ENCODE results near the gene TMEFF1. TPM values are rescaled to one million over a fixed set of nuclear protein-coding genes. Genes with fewer than 3 reads are reported as not detected.
"Not testable (repeated sequence)": the region's sequence is repeated elsewhere in the genome, so short reads cannot be mapped to it uniquely, and the experiment has no call there.

The TMEFF1 gene
- polyA plus RNA-seq, 1 donor = 1.5 TPM

DNA sequence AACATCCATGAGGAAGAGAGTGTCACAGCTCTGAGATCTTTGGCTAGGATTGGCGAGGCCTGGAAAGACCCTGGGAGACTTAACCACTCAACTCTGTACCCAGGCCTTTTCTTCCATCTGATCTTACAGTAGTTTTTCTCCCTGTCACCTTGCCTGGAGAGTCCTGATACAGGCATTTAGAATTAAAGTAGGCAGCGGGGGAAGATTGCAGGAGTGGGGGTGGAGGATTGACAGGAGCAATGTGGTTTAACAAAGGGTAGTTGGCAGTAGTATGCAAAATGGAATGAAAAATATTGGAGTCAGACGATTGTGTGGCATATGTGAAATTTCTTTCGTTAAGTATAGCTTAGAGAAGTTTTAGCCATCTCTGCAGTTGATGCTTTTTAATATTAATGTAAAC, 16.9 kb downstream of the TMEFF1 start:
- DNase-seq (ENCODE audit: low read depth) = no peak

- no peak for DNase-seq (ENCODE audit: low read depth)
Measured at GRCh38 chr9:100492952-100493351, 20.0 kb downstream of the TMEFF1 start.

- no peak for DNase-seq (ENCODE audit: low read depth)
Measured at GRCh38 chr9:100498592-100498991, 25.6 kb downstream of the TMEFF1 start.

GRCh38 chr9:100499460-100499859, 26.5 kb downstream of the TMEFF1 start:
- DNase-seq (ENCODE audit: low read depth) = no peak

DNA sequence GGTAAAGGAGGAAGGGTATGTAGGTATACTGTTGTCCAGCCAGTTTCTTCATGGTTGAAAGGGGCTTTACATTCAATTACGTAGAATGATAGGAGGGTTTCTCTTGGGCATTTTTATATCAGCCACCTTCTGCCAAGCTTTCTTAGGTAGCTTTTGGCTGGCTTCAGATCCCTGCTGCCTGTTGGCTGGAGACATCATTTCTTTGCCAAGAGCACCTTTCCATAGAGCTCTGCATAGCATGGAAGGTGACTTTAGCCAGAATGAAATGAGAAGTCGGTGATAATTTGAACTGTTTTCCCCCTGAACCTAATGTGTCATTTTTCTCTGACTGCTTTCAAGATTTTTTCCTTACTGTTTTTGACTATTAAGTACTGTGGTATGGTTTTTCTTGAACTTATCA, 26.9 kb downstream of the TMEFF1 start:
- DNase-seq (ENCODE audit: low read depth) = no peak

GRCh38 chr9:100505564-100506159, 32.7 kb downstream of the TMEFF1 start:
- no peak for DNase-seq (ENCODE audit: low read depth)

DNA sequence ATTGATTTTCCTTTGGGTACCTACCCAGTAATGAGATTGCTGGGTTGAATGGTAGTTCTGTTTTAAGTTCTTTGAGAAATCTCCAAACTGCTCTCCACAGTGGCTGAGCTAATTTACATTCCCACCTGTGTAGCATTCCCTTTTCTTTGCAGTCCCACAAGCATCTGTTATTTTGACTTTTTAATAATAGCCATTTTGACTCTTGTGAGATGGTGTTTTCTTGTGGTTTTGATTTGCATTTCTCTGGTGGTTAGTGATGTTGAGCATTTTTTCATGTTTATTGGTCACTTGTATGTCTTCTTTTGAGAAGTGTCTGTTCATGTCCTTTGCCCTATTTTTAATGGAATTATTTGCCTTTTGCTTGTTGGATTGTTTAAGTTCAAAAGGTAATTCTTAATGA, 34.4 kb downstream of the TMEFF1 start:
- DNase-seq (ENCODE audit: low read depth) = not testable (repeated sequence)

- no peak for DNase-seq (ENCODE audit: low read depth)
Measured at GRCh38 chr9:100511205-100511604, 38.3 kb downstream of the TMEFF1 start.

- DNase-seq (ENCODE audit: low read depth) = no peak
Measured at GRCh38 chr9:100515578-100516494, 42.9 kb downstream of the TMEFF1 start.

DNA sequence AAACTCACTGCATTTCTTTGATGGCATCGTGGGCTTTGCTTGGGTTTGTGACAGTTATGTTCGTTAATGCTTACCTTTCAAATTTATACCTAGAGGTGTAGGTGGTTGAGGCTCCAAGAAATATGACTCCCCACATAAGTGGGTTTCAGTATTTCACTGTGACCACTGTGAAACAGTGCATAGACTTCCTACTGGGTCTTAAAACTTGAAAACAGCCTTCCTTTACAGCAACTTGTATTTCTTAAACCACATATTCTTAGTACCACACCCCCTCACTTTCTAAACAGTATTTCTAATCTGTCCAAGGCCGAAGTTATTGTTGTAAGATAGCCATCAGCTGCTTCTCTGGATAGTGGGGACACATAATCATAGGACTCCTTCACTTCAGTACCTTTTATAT, 48.3 kb downstream of the TMEFF1 start:
- DNase-seq (ENCODE audit: low read depth) = no peak

GRCh38 chr9:100525563-100525962, 52.6 kb downstream of the TMEFF1 start:
- DNase-seq (ENCODE audit: low read depth) = no peak

- not testable (repeated sequence) for DNase-seq (ENCODE audit: low read depth)
Measured at GRCh38 chr9:100527180-100527794, 54.3 kb downstream of the TMEFF1 start.

GRCh38 chr9:100534401-100534800, 61.5 kb downstream of the TMEFF1 start:
- DNase-seq (ENCODE audit: low read depth) = peak; percentile 5

- DNase-seq (ENCODE audit: low read depth) = no peak
Measured at GRCh38 chr9:100540327-100540726, 67.4 kb downstream of the TMEFF1 start.

DNA sequence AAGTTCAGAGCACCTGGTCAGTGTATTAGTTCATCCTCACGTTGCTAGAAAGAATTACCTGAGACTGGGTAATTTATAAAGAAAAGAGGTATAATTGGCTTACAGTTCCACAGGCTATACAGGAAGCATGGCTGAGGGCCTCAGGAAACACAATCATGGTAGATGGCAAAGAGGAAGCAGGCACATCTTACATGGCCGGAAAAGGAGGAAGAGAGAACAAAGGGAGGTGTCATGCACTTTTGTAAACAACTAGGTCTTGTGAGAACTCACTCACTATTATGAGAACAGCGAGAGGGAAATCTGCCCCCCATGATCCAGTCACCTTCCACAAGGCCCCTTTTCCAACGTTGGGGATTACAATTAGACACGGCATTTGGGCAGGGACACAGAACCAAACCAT, 76.1 kb downstream of the TMEFF1 start:
- DNase-seq (ENCODE audit: low read depth) = no peak

GRCh38 chr9:100554935-100555401, 82.0 kb downstream of the TMEFF1 start:
- DNase-seq (ENCODE audit: low read depth) = no peak

DNA sequence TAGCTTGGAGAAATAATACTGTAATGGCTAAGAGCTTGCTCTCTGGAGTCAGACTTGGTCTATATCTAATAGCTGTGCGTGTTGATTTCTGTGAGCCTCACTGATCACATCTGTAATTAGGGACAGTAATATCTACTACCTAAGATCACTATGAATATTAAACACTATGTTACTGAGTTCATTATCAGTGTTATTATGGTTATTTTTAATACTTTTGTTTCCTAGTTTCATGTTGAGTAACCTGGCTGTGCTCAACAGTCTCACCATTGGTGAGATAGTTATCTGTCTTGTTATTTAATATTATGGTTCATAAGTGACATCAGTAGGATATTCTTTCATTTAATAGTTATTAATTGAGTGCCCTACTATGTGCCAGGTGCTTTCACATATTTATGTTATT, 82.5 kb downstream of the TMEFF1 start:
- DNase-seq (ENCODE audit: low read depth) = no peak

DNA sequence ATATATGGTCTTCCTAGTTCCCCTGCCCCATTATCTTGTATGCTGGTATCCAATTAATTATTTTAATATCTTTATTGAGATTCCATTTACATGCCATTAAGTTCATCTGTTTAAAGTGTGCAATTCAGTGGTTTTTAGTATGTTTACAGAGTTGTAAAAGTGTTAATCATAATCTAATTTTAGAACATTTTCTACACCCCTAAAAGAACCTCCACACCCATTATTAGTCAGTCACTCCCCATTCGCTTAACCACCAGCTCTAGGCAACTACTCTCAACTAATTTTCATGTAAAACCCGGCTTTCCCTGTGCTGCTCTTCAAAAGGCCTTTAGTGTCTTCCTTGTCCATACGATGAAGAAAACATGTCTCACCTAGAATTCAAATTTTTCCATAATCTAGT, 84.1 kb downstream of the TMEFF1 start:
- no peak for DNase-seq (ENCODE audit: low read depth)

GRCh38 chr9:100561256-100561655, 88.3 kb downstream of the TMEFF1 start:
- DNase-seq (ENCODE audit: low read depth) = no peak

GRCh38 chr9:100567856-100568255, 94.9 kb downstream of the TMEFF1 start:
- DNase-seq (ENCODE audit: low read depth) = no peak

DNA sequence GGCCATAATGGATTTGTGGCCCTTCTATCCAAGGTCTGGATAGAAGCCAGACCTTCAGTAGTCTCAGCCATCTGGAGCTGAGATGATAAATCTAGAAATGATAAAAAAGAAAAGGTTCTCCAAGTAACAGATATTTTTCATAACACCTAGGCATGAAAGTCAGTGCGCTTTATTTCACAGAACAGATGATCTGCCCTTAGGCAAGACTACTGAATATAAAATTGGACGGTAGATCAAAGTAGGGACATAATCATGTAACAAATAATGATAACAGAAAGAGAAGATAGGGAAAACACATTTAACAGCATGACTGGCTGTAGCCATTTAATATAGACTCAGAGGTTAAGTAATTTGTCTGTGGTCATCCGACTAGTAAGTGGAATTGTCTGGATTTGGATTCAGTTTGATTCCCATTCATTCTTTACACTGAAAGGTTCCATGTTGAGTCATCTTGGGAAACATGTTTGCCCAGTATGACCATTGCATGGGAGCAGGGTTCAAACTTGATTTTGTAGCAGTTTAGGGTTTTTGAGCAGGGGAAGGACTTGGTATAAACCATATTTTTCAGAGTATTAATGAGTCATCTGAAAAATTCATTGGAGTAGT, 100.8 kb downstream of the TMEFF1 start:
- DNase-seq (ENCODE audit: low read depth) = no peak

DNA sequence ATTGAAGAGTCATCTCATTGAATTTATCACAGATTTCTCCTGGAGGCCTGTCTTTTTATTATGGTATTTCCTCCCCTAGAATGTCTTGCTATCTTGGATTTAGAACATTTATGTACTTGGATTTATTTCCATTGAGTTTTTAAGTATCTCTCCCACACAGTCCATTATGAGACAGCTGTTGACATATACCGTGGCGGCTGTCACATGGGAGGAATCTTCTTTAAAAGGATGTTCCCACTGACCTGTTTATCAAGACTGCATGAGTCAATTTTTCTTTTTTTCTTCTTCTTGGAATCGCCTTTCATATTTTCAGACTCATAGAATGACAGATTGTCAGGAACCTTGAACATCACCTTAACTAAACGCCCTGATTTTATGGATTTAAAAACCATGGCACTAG, 102.1 kb downstream of the TMEFF1 start:
- DNase-seq (ENCODE audit: low read depth) = no peak
